Stimulated activated naive CD4-positive, alpha-beta T cell (primary cell): Measurements from ENCODE around the gene CIITA.

ENCODE experiments used
- DNase-seq, 6 experiments: peaks; one replicate each; lab custom pipeline; 2025; lab: John Stamatoyannopoulos, UW

The CIITA gene

DNA sequence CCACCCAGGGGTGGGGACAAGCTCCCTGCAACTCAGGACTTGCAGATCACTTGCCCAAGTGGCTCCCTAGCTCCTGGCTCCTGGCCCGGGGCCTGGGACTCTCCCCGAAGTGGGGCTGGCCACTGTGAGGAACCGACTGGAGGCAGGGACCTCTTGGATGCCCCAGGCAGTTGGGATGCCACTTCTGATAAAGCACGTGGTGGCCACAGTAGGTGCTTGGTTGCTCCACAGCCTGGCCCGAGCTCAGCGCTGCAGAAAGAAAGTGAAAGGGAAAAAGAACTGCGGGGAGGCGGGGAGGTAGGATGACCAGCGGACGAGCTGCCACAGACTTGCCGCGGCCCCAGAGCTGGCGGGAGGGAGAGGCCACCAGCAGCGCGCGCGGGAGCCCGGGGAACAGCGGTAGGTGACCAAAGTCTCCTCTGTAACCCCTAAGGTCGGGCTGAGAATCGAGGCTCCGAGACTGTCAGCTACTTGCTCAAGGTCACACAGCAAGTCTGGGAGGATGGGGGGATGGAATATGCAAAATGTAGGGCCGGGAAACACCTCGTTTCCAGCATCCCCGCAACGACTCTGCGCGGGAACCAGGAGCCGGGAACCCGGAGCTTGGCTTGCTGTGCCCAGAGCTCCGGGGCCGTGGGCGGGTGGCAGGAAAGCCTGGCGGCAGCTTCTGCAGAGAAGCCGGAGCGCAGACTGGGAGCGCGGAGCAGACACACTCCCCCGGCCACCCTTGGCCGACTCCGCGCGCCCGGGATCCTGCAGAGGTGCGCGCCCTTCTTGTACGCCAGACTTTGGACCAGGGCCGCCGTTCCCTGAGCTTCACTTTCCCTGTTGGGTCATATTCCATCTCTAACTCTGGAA lies 1.9 kb downstream of the CIITA start:
- no peak for DNase-seq

DNA sequence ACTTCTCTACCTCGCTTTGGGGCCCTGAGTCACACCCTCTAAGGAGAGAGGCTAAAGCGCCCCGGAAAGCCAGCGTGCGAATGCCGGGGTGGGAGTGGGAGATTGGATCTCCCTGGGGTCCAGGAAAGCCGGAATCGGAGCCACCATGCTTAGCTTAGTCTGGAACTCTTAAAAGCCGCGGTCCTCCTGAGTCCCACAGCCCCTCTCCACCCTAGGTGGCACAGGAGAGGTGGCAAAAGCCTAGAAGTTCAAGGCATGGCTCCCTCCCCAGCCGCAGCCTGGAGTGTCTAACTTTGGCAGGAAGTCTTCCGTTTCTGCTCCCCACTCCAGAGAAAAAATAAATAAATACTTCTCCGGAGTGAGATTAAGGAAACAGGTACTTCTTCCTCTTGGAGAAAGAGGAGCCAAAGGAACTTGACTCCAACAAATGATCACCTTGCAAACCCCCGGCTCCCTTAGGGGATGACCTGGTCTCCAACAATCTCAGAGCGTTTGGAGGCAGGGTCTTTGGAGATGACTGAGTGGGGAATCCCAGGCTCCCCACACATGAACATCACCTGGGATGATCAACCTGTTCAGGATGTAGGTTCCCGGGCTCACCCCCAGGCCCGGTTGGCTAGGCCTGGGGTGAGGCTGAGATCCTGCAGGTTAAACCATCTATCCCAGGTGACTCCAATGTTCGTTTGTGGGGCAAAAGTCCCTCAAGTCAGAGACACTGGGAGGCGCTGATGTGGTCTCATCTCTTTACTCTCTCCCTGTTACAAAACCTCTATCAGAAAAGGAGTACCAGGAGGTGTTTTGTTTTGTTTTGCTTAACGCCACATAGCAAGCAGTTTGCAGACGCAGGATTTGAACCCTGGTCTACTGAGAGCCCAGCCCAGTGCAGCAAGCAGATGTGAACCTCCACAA lies 2.9 kb downstream of the CIITA start:
- DNase-seq, result no peak

DNA sequence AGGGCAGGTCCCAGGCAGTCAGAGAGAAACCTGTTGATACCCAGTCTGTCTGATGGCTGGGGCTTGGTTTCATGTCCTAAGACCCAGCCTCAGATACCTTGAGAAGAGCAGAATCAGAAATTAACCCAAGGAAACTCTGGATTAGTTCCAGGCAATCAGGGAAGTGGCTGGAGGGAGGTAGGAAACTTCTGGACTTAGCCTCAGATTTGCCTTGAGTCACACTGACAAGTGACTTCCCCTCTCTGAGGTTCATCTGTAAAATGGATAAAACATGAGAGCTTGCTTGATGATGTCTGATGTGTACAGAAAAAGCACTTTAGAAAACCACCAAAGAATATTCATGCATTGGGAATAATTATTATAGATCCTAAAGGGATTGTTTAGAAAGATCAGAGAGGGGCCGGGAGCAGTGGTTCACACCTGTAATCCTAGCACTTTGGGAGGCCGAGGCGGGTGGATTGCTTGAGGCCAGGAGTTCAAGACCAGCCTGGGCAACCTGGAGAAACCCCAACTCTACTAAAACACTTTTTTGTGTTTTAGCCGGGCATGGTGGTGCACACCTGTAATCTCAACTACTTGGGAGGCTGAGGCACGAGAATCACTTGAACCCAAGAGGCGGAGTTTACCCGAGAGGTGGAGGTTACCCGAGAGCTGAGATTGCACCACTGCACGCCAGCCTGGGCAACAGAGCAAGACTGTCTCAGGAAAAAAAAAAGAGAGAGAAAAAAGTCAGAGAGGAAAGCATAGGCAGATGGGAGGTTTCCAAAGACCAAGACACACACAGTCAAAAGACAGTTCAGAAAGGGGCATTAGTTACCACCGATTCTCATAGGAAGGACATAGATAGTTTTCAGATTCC lies 3.8 kb downstream of the CIITA start:
- no peak for DNase-seq

DNA sequence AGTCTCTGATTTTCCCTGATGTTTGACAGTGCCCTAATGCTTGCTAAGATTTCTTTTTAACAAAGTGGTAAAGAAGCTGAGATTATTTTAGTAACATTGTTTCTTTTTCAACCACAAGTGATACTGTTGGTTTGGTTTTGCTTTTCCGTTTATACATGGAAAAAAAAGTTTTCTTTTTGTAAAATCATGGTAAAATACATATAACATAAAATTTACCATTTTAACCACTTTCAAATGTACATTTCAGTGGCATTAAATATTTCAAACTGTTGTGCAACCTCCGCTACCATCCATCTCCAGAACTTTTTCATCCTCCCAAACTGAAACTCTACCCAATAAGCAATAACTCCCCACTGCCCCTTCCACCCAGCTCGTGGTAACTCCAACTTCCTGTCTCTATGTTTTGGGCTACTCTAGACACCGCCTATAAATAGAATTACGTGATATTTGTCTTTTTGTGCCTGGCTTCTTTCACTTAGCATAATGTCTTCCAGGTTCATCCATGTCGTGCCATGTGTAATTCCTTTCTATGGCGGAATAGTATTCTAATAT lies 4.6 kb downstream of the CIITA start:
- DNase-seq, result no peak

DNA sequence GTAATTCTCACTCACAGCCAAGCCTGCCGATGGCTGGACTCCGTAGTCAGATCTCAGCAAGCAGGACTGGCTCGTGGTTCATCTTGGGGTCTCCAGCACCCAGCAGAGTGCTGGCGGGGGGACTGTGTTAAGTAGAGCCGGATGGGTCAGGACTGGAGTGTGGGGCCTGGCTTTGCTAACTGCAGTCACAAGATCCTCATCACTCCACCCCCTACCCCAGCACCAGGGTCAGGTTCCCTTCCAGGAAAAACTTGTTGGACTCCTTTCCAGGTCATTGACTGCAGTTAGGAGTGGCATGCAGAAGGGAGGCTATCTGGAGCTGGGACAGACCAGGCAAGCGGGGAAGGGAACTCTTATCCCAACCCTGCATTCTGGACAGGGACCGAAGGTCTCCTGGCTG lies 6.0 kb downstream of the CIITA start:
- no peak for DNase-seq

DNA sequence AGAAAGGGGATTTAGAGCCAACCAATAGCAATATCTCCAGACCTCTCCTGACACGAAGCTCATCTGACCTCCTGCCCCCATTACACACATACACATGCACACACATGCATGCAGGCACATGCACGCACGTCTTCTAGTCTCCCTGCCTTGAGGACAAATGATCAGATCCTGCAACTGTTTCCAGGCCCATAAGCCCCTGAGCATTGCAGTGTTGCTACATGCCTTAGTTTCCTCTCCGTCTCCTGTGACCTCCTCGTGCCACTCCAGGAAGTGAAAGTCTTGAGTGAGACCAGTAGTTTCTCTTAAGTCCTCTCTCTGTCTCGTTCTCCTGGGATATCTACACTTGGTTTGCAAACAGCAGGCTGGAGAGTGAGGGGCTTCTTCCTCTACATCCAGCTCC lies 8.2 kb downstream of the CIITA start:
- DNase-seq, result no peak

DNA sequence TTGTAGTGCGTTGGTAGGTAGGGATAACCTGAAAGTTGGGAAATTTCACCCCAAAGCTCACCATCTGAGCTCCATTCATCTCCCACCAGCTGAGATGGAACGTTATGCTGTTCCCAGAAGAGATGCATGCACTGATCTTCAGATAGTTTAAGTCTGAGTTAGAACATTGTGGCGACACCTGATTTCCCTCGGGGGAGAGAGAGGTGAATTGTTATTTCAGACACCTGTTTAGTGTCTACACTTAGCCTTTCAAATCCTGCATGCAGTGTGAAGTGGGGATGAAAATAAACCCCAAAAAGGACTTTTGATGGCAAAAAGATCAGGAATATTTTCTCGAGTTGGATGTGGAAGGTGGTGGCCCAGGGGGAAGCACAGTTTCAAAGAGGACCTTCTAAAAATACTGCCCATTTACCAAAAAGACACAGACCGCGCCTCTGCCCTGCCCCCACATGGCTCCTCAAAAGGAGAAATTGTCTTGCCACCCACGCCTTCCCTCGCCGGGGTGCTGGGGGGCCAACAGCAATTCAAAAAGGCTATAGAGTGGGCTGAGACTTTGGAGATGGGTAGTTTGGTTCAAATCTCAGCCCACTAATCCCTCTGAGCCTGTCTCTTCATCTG lies 11.4 kb downstream of the CIITA start:
- DNase-seq, result no peak

DNA sequence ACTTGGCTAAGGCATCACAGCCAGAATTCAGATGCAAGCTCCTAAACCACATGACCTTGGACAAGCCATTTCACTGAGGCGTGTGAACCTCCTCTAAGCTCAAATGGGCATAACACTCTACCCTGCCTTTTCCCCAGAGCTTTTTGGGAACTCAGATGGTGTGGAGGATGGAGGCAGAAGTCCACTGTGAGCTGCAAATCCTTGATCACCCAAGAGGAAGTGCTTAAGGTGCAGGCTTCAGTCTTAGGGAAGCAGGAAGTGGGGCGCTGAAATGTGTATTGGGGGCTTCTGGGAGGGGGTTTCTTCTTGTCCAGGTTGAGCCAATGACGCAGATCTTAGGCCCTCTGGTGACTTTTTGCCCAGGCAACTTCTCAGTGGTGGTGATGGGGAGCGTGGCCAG lies 12.9 kb downstream of the CIITA start:
- no peak for DNase-seq

DNA sequence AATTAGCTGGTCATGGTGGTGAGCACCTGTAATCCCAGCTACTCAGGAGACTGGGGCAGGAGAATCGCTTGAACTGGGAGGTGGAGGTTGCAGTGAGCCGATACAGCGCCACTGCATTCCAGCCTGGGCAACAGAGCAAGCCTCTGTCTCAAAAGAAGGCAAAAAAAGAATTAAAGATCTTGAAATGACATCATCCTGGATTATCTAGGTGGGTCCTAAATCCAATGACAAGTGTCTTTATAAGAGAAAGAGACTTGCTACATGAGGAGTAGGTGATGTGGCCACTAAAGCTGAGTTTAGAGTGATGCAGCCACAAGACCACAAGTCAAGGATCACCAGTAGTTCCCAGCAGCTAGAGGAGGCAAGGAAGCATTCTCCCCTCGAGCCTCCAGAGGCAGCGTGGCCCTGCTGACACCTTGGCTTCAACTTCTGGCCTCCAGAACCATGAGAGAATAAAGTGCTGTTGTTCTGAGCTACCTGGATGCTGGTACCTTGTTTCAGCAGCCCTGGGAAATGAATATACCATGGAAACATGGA lies 15.8 kb downstream of the CIITA start:
- DNase-seq, result no peak

DNA sequence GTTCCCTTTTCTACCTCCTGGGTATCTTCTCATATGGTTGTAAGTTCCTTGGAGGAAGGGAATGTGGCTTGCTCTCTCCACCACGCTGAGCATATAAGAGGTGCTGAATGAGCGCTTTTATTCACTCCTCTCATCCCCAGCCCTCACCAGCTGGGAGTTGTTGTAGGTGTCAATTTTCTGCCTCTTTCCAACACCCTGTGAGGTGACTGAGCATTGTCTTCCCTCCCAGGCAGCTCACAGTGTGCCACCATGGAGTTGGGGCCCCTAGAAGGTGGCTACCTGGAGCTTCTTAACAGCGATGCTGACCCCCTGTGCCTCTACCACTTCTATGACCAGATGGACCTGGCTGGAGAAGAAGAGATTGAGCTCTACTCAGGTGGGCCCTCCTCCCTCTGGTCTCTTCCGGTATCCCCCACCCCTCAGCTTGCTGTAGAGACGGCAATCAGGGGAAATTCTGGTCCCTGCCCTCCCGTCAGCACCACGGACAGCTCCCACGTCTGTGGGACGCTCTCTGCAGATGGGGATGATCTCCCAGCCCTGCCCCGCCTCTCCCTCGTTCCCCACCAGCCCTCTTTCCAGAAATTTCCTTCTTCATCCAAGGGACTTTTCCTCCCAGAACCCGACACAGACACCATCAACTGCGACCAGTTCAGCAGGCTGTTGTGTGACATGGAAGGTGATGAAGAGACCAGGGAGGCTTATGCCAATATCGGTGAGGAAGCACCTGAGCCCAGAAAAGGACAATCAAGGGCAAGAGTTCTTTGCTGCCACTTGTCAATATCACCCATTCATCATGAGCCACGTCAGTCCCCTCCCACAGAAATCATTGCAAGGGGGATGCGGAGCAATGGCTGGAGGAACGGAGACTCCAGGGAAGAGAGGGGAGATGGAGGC lies 18.3 kb downstream of the CIITA start:
- DNase-seq, result peak in 2 of 6 experiments; percentile 1 to 4

DNA sequence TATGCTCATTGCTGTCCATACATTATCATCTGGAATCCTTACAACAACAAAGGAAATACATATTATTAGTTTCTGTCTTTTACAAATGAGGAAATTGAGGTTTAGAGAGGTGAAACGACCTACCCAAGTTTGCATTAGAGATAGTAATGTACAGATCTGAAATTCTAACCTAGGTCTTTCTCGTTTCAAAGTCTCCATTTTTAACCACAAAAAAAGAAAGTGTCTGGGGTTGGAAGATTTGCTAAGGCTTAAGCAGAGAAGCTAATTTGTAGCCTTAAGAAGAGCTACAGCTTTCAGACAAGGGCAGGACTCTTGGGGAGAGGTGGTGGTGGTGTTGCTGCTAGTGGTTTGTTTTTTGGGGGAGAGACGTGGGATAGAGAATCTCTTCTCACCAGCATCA lies 19.2 kb downstream of the CIITA start:
- DNase-seq, result no peak

DNA sequence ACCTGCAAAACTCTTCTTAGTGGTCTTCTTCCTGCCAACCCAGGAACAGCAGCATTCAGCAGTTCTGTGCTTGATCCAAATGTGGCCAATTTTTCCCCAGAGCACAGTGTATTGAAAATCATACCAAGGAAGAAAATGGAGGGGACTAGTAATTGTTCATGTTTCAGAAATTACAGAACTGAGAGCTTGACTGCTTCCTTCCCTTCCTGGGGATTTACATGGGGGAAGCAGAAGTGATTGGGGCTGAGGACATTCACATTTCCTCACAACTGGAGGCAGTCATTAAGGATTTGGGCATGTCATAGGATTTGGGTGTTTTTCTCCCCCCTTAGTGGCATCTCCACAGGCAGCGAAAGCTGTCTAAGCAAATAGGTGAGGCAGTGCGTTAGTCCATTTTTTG lies 19.7 kb downstream of the CIITA start:
- no peak for DNase-seq

DNA sequence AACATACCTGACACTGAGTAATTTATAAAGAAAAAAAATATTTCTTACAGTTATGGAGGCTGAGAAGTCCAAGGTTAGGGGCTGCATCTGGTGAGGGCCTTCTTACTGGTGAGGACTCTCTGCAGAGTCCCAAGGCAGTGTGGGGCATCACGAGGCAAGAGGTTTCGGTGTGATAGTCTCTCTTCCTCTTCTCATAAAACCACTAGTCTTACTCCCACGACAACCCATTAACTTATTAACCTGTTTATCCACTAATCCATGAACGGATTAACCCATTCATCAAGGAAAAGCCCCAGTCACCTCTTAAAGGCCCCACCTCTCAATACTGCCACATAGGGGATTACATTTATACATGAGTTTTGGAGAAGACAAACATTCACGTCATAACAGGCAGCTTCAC lies 20.1 kb downstream of the CIITA start:
- DNase-seq, result no peak

DNA sequence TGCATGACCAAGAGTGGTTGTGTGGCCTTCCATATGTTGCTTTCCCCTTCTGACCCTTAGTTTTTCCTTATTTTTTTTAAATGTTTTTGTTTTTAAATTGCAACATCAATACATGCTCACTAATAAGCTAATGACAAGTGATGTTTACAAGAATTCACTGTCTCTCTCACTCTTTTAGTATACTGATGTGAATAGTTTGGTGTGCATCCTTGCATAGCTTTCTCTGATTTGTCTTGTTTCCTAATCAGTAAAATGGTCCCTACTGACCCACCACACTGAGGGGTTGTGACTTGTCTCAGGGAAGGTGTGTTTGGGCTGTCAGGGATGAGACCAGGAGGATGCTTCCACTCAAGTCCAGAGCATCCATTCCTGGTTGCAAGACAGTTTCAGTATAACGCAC lies 26.0 kb downstream of the CIITA start:
- DNase-seq, result no peak

DNA sequence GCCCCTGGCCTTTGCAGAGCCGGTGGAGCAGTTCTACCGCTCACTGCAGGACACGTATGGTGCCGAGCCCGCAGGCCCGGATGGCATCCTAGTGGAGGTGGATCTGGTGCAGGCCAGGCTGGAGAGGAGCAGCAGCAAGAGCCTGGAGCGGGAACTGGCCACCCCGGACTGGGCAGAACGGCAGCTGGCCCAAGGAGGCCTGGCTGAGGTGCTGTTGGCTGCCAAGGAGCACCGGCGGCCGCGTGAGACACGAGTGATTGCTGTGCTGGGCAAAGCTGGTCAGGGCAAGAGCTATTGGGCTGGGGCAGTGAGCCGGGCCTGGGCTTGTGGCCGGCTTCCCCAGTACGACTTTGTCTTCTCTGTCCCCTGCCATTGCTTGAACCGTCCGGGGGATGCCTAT lies 29.5 kb downstream of the CIITA start:
- no peak for DNase-seq

DNA sequence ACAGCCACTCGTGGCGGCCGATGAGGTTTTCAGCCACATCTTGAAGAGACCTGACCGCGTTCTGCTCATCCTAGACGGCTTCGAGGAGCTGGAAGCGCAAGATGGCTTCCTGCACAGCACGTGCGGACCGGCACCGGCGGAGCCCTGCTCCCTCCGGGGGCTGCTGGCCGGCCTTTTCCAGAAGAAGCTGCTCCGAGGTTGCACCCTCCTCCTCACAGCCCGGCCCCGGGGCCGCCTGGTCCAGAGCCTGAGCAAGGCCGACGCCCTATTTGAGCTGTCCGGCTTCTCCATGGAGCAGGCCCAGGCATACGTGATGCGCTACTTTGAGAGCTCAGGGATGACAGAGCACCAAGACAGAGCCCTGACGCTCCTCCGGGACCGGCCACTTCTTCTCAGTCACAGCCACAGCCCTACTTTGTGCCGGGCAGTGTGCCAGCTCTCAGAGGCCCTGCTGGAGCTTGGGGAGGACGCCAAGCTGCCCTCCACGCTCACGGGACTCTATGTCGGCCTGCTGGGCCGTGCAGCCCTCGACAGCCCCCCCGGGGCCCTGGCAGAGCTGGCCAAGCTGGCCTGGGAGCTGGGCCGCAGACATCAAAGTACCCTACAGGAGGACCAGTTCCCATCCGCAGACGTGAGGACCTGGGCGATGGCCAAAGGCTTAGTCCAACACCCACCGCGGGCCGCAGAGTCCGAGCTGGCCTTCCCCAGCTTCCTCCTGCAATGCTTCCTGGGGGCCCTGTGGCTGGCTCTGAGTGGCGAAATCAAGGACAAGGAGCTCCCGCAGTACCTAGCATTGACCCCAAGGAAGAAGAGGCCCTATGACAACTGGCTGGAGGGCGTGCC lies 30.1 kb downstream of the CIITA start:
- DNase-seq, result no peak

DNA sequence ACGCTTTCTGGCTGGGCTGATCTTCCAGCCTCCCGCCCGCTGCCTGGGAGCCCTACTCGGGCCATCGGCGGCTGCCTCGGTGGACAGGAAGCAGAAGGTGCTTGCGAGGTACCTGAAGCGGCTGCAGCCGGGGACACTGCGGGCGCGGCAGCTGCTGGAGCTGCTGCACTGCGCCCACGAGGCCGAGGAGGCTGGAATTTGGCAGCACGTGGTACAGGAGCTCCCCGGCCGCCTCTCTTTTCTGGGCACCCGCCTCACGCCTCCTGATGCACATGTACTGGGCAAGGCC lies 30.7 kb downstream of the CIITA start:
- no peak for DNase-seq

DNA sequence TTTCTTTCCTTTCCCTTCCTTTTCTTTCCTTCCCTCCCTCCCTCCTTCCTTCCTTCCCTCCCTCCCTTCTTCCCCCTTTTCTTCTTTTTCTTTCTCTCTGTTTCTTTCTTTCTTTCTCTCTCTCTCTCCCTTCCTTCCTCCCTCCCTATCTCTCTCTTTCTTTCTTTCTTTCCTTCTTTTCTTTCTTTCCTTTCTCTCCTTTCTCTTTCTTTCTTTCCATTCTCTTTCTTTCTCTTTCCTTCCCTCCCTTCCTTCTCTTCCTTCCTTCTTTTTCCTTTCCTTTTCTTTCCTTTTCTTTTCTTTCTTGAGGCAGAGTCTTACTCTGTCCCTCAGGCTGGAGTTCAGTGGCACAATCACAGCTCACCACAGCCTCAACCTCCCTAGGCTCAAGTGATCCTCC lies 34.3 kb downstream of the CIITA start:
- DNase-seq, result no peak

DNA sequence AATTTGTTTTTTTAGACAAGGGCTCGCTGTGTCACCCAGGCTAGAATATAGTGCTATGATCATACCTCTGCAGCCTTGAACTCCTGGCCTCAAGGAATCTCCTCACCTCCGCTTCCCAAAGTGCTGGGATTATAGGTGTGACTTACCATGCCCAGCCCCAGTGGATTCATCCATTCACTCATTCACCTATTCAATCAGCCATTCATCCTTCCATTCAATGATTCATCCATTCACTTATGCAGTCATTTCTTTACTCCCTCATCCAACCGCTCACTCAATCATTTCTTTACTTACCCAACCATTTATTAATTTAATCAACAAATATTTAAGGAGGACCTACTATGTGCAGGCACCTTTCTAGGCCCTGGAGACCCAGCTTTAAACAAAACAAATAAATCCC lies 39.5 kb downstream of the CIITA start:
- no peak for DNase-seq
